HCT116 (cell line): ENCODE measurements around the gene MTUS2. TPM values are rescaled to one million over a fixed set of nuclear protein-coding genes. Genes with fewer than 3 reads are reported as not detected.

Source experiments
- ATAC-seq: fragments of 200-7000 bp; cut with Tn5 transposase; 2 replicates; pipeline ENCODE4 v1.9.1; 2020; ENCODE audit warnings: mild to moderate bottlenecking, moderate library complexity
- BruUV-seq: library from RNA; stranded (reverse); fragments of 400-500 nt; replicated peaks from 2 replicates; lab custom pipeline; 2021; lab: Mats Ljungman, UMichigan
- CTCF ChIA-PET: fragments of 300-600 bp; sonication (Branson Sonifier 250); formaldehyde crosslinking; loops from one replicate; lab custom pipeline; 2021; ENCODE audit warnings: antibody characterized with exemption; lab: Charles Lee
- POLR2A ChIA-PET: fragments of 300-600, 350-600 bp; sonication (Branson Sonifier 250); formaldehyde crosslinking; loops from one replicate; lab custom pipeline; 2021; ENCODE audit warnings: antibody characterized with exemption; lab: Charles Lee
- RAD21 ChIA-PET, 2 experiments: fragments of 300-600 bp; sonication (Branson Sonifier 250); formaldehyde crosslinking; loops; one replicate each; lab custom pipeline; 2023; ENCODE audit warnings: low total read pairs in 2 of 2; ENCODE audit not compliant: uncharacterized antibody in 2 of 2, unreplicated experiment in 2 of 2, low non-redundant PET in 1 of 2; lab: Charles Lee
- DNase-seq: peaks from one replicate; pipeline ENCODE4 v3.0.0-alpha.2; 2010; ENCODE audit warnings: low read depth, low spot score
- H2AFZ ChIP-seq: fragments of 200-600 bp; shearing (Covaris generic), sonication (generic); 2 replicates; pipeline ENCODE4 v1.6.1; 2017; ENCODE audit warnings: low read depth, mixed run types, mixed read lengths, antibody characterized with exemption, low read length; ENCODE audit not compliant: poor library complexity, severe bottlenecking
- H3K27ac ChIP-seq: 2 replicates; pipeline ENCODE4 v1.5.1; 2012; ENCODE audit warnings: low read depth, low read length
- H3K27me3 ChIP-seq: fragments of 200-600 bp; sonication (generic); 2 replicates; pipeline ENCODE4 v1.6.1; 2016; ENCODE audit warnings: mixed run types, low read length, mixed read lengths; ENCODE audit not compliant: insufficient read depth
- H3K36me3 ChIP-seq, 2 experiments: fragments of 200-500 bp in 1 of 2; fragments of 200-600 bp in 1 of 2; sonication (Bioruptor generic) in 1 of 2; sonication (generic) in 1 of 2; 2 replicates each; pipeline versions ENCODE4 v1.5.1 to v1.6.1; 2014 to 2016; ENCODE audit warnings: low read length in 2 of 2, inconsistent platforms in 1 of 2, mixed read lengths in 1 of 2, mixed run types in 1 of 2; ENCODE audit not compliant: insufficient read depth in 2 of 2, control insufficient read depth in 1 of 2
- H3K4me1 ChIP-seq, 2 experiments: fragments of 200-600 bp in 1 of 2; sonication (generic) in 1 of 2; 2 replicates each; pipeline versions ENCODE4 v1.5.1 to v1.6.1; 2012 to 2017; ENCODE audit warnings: low read length in 2 of 2, inconsistent platforms in 1 of 2, mild to moderate bottlenecking in 1 of 2, mixed read lengths in 1 of 2, mixed run types in 1 of 2, moderate library complexity in 1 of 2; ENCODE audit not compliant: insufficient read depth in 2 of 2, control insufficient read depth in 1 of 2
- H3K4me2 ChIP-seq: fragments of 200-600 bp; sonication (generic); 2 replicates; pipeline ENCODE4 v1.6.1; 2017; ENCODE audit warnings: mixed run types, low read length, mixed read lengths
- H3K4me3 ChIP-seq, 2 experiments: fragments of 200-600 bp in 1 of 2; sonication (generic) in 1 of 2; replicated peaks in 1 of 2; 2 replicates each; pipeline ENCODE4 v1.5.1; 2011 to 2016; ENCODE audit warnings: low read length in 2 of 2, control low read depth in 1 of 2, low read depth in 1 of 2, mild to moderate bottlenecking in 1 of 2, mixed read lengths in 1 of 2, mixed run types in 1 of 2
- H3K79me2 ChIP-seq: fragments of 200-600 bp; sonication (generic); 2 replicates; pipeline ENCODE4 v1.6.1; 2017; ENCODE audit warnings: mild to moderate bottlenecking, mixed run types, low read length, moderate library complexity, mixed read lengths; ENCODE audit not compliant: insufficient read depth
- H3K9ac ChIP-seq: fragments of 200-600 bp; sonication (generic); 2 replicates; pipeline ENCODE4 v1.6.1; 2016; ENCODE audit warnings: low read length, mixed read lengths
- H3K9me2 ChIP-seq: fragments of 200-600 bp; sonication (generic), shearing (Covaris generic); 2 replicates; pipeline ENCODE4 v1.6.1; 2017; ENCODE audit warnings: mixed run types, mild to moderate bottlenecking, moderate library complexity; ENCODE audit not compliant: insufficient read depth
- H3K9me3 ChIP-seq, 2 experiments: fragments of 200-500 bp in 1 of 2; fragments of 200-600 bp in 1 of 2; sonication (Bioruptor generic) in 1 of 2; sonication (generic) in 1 of 2; 2 replicates each; pipeline ENCODE4 v1.6.1; 2014 to 2017; ENCODE audit warnings: low read length in 2 of 2, mixed read lengths in 2 of 2, inconsistent platforms in 1 of 2, low read depth in 1 of 2, mild to moderate bottlenecking in 1 of 2, mixed run types in 1 of 2, moderate library complexity in 1 of 2; ENCODE audit not compliant: control insufficient read depth in 1 of 2, insufficient read depth in 1 of 2
- H4K20me1 ChIP-seq: fragments of 200-600 bp; sonication (generic), shearing (Covaris generic); 2 replicates; pipeline ENCODE4 v1.6.1; 2017; ENCODE audit warnings: mixed run types, mild to moderate bottlenecking, moderate library complexity; ENCODE audit not compliant: insufficient read depth
- CBX3 ChIP-seq: IDR thresholded peaks from 2 replicates; pipeline ENCODE4 v1.6.1; 2012; ENCODE audit warnings: low read depth
- EZH2 ChIP-seq: fragments of 200-600 bp; sonication (generic); IDR thresholded peaks from 2 replicates; pipeline ENCODE4 v1.6.1; 2017; ENCODE audit warnings: antibody characterized with exemption, mixed run types
- FOSL1 ChIP-seq: IDR thresholded peaks from 2 replicates; pipeline ENCODE4 v1.6.1; 2012; ENCODE audit warnings: low read depth
- POLR2A ChIP-seq: IDR thresholded peaks from 2 replicates; pipeline ENCODE4 v1.7.0; 2011; ENCODE audit warnings: borderline replicate concordance; ENCODE audit not compliant: insufficient read depth, insufficient read length; ENCODE audit errors: extremely low read depth
- SIN3A ChIP-seq: IDR thresholded peaks from 2 replicates; pipeline ENCODE4 v1.6.1; 2012; ENCODE audit warnings: low read depth
- TCF7L2 ChIP-seq: IDR thresholded peaks from 2 replicates; pipeline ENCODE4 v1.7.0; 2011; ENCODE audit warnings: borderline replicate concordance, inconsistent platforms; ENCODE audit not compliant: insufficient read depth, insufficient read length; ENCODE audit errors: extremely low read depth
- YY1 ChIP-seq: IDR thresholded peaks from 2 replicates; pipeline ENCODE4 v1.6.1; 2011; ENCODE audit warnings: low read length, low read depth, moderate library complexity, mild to moderate bottlenecking; ENCODE audit not compliant: insufficient replicate concordance; ENCODE audit errors: extremely low read depth
- ZNF274 ChIP-seq: fragments of 200-500 bp; sonication (Bioruptor generic); IDR thresholded peaks from 2 replicates; pipeline ENCODE4 v1.6.1; 2014; ENCODE audit warnings: mild to moderate bottlenecking, low read depth, low read length, inconsistent platforms
- intact Hi-C: fragments of 100-400 bp; cut with micrococcal nuclease; formaldehyde crosslinking; loops from 2 replicates; pipeline ENCODE4 v1.10.0; 2022
- total RNA-seq: library from RNA; stranded (reverse); gene quantifications from one replicate; pipeline ENCODE4 v1.2.1, GENCODE V29; 2021; ENCODE audit not compliant: unreplicated experiment
- TF ChIP-seq, protein P1 (sequence below): IDR thresholded peaks from 2 replicates; pipeline ENCODE4 v1.6.1; 2011; ENCODE audit warnings: mild to moderate bottlenecking, low read length, moderate library complexity; ENCODE audit not compliant: insufficient replicate concordance; ENCODE audit errors: extremely low read depth
- TF ChIP-seq, protein P2 (sequence below), 3 experiments: fragments of 200-600 bp in 1 of 3; sonication (generic) in 1 of 3; IDR thresholded peaks in 2 of 3; conservative IDR thresholded peaks in 1 of 3; 2 replicates each; pipeline ENCODE4 v1.5.1; 2012 to 2017; ENCODE audit warnings: low read depth in 2 of 3, low read length in 2 of 3, antibody characterized with exemption in 1 of 3, borderline replicate concordance in 1 of 3, control low read depth in 1 of 3, mild to moderate bottlenecking in 1 of 3, mixed read lengths in 1 of 3, mixed run types in 1 of 3, moderate library complexity in 1 of 3; ENCODE audit not compliant: insufficient read depth in 1 of 3
- TF ChIP-seq, protein P3 (sequence below): IDR thresholded peaks from 2 replicates; pipeline ENCODE4 v1.6.1; 2012
- TF ChIP-seq, protein P4 (sequence below): IDR thresholded peaks from 2 replicates; pipeline ENCODE4 v1.6.1; 2012

Gene MTUS2
- total RNA-seq, 1 experiment from 2014 or later, result 0.02 TPM

DNA sequence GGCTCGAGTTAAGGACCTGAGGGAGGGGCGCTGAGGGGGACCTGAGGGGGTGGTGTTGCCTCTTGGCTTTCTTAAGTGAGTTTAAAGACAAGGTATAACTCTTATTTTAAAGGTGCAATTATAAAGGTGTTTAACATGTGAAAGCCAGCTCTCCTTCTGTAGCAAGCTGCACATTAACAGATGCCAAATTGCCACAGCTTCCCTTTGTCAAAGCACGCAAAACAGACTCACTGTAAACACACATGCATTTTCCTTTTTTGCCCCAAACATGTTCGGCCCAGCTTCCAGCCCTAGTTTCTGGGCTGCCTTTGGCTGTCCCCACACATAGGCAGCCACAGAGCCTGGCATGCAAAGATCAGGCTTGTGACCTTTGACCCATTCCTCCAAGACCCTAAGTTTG is 663.5 kb downstream of the MTUS2 start:
- ChIA-PET CTCF (interaction anchor here (2.0 kb wide), 1 partner anchor 11 kb away, joined by 12 read pairs; no protein-coding TSS in a partner anchor), POLR2A (no interaction called here), RAD21 (no interaction called here)
- Histone ChIP-seq H3K4me3 (no peak overlapping the region), H3K9me2 (no peaks in the 10 kb centered on the region), H3K4me1 (no peaks in the 10 kb centered on the region), H3K79me2 (no peaks in the 10 kb centered on the region), H2AFZ (no peak overlapping the region), H3K9me3 (no peaks in the 10 kb centered on the region), H4K20me1 (no peaks in the 10 kb centered on the region), H3K4me2 (no peak overlapping the region), H3K36me3 (no peaks in the 10 kb centered on the region), H3K27me3 (peaks cover 24% of the 10 kb centered on the region), H3K27ac (no peak overlapping the region), H3K9ac (no peak overlapping the region)
- TF ChIP-seq, protein P1, sequence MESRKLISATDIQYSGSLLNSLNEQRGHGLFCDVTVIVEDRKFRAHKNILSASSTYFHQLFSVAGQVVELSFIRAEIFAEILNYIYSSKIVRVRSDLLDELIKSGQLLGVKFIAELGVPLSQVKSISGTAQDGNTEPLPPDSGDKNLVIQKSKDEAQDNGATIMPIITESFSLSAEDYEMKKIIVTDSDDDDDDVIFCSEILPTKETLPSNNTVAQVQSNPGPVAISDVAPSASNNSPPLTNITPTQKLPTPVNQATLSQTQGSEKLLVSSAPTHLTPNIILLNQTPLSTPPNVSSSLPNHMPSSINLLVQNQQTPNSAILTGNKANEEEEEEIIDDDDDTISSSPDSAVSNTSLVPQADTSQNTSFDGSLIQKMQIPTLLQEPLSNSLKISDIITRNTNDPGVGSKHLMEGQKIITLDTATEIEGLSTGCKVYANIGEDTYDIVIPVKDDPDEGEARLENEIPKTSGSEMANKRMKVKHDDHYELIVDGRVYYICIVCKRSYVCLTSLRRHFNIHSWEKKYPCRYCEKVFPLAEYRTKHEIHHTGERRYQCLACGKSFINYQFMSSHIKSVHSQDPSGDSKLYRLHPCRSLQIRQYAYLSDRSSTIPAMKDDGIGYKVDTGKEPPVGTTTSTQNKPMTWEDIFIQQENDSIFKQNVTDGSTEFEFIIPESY, result no peak
- TF ChIP-seq YY1 (no peak), SIN3A (no peak), ZNF274 (no peak), TCF7L2 (no peak)
- DNase-seq, result no peak
- no peak for ATAC-seq
- BruUV-seq, result no TSS peak
- intact Hi-C loops, result no loop called here

DNA sequence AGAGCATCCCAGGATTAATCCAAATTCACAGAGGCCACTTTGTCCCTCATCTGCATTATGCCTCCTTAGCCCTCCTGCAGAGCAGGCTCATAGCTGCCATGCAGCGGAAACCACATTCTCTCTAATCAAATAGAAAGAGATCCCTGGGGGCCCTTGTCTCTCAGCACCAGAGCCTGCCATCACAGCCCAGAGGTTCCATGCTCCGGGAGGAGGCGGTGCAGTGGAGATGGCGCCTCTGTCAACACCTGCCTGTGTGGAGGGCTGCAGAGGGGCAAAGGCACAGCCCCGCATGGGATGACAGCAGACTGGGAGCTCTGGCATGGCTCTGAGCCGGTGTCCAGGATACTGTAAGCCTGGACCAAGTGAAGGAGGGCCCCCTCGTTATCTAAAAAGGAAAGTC is 664.1 kb downstream of the MTUS2 start:
- RAD21 ChIA-PET, result no interaction called here
- Histone ChIP-seq H3K4me3 (no peak overlapping the region), H4K20me1 (no peaks in the 10 kb centered on the region), H2AFZ (no peak overlapping the region), H3K9ac (no peak overlapping the region), H3K4me1 (no peaks in the 10 kb centered on the region), H3K79me2 (no peaks in the 10 kb centered on the region), H3K27ac (no peak overlapping the region), H3K9me3 (no peaks in the 10 kb centered on the region), H3K4me2 (no peak overlapping the region), H3K9me2 (no peaks in the 10 kb centered on the region), H3K36me3 (no peaks in the 10 kb centered on the region), H3K27me3 (peaks cover 23% of the 10 kb centered on the region)
- BruUV-seq, result no TSS peak
- DNase-seq (no peak), ATAC-seq (no peak)
- CTCF ChIA-PET, result interaction anchor here (2.0 kb wide), 1 partner anchor 11 kb away, joined by 12 read pairs; no protein-coding TSS in a partner anchor
- POLR2A ChIA-PET, result no interaction called here
- intact Hi-C loops, result no loop called here
- no peak for TF ChIP-seq POLR2A
- TF ChIP-seq, protein P2, sequence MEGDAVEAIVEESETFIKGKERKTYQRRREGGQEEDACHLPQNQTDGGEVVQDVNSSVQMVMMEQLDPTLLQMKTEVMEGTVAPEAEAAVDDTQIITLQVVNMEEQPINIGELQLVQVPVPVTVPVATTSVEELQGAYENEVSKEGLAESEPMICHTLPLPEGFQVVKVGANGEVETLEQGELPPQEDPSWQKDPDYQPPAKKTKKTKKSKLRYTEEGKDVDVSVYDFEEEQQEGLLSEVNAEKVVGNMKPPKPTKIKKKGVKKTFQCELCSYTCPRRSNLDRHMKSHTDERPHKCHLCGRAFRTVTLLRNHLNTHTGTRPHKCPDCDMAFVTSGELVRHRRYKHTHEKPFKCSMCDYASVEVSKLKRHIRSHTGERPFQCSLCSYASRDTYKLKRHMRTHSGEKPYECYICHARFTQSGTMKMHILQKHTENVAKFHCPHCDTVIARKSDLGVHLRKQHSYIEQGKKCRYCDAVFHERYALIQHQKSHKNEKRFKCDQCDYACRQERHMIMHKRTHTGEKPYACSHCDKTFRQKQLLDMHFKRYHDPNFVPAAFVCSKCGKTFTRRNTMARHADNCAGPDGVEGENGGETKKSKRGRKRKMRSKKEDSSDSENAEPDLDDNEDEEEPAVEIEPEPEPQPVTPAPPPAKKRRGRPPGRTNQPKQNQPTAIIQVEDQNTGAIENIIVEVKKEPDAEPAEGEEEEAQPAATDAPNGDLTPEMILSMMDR (IDR thresholded peaks at IDR 0.05 in 2 of 3, conservative IDR thresholded peaks at IDR 0.05 in 1 of 3; ENCODE audit: borderline replicate concordance in 1 of 3, insufficient read depth in 1 of 3, low read depth in 2 of 3, low read length in 2 of 3), result no peak
- TF ChIP-seq, protein P1, result no peak
- no peak for TF ChIP-seq CBX3
- TF ChIP-seq, protein P3, sequence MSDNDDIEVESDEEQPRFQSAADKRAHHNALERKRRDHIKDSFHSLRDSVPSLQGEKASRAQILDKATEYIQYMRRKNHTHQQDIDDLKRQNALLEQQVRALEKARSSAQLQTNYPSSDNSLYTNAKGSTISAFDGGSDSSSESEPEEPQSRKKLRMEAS, result no peak
- TF ChIP-seq EZH2, result no peak
- no peak for TF ChIP-seq FOSL1
- TF ChIP-seq, protein P4, sequence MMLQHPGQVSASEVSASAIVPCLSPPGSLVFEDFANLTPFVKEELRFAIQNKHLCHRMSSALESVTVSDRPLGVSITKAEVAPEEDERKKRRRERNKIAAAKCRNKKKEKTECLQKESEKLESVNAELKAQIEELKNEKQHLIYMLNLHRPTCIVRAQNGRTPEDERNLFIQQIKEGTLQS, result no peak
